GM19452 (cell line): Measurements from ENCODE around the gene LGR4.
"Not testable (repeated sequence)": the region's sequence is repeated elsewhere in the genome, so short reads cannot be mapped to it uniquely, and the experiment has no call there.

ENCODE experiments used
- ATAC-seq: cut with Tn5 transposase; IDR thresholded peaks from one replicate; pipeline ENCODE4 v1.9.1; 2021; ENCODE audit not compliant: unreplicated experiment

Gene LGR4

GRCh38 chr11:27460158-27460978 lies 12.2 kb downstream of the LGR4 start:
- ATAC-seq: no peak

- no peak for ATAC-seq
Measured at GRCh38 chr11:27459191-27459590, 13.4 kb downstream of the LGR4 start.

GRCh38 chr11:27458182-27458581 lies 14.4 kb downstream of the LGR4 start:
- ATAC-seq: no peak

GRCh38 chr11:27456795-27457329 lies 15.7 kb downstream of the LGR4 start:
- no peak for ATAC-seq

GRCh38 chr11:27456140-27456794 lies 16.3 kb downstream of the LGR4 start:
- ATAC-seq: no peak

- no peak for ATAC-seq
Measured at GRCh38 chr11:27455667-27456066, 16.9 kb downstream of the LGR4 start.

- no peak for ATAC-seq
Measured at GRCh38 chr11:27453701-27454100, 18.9 kb downstream of the LGR4 start.

GRCh38 chr11:27452147-27452546 lies 20.4 kb downstream of the LGR4 start:
- ATAC-seq: no peak

GRCh38 chr11:27451244-27451965 lies 21.2 kb downstream of the LGR4 start:
- ATAC-seq: no peak

- not testable (repeated sequence) for ATAC-seq
Measured at GRCh38 chr11:27448184-27448540, 24.4 kb downstream of the LGR4 start.

- no peak for ATAC-seq
Measured at GRCh38 chr11:27447288-27448183, 25.1 kb downstream of the LGR4 start.

- no peak for ATAC-seq
Measured at GRCh38 chr11:27445625-27446024, 27.0 kb downstream of the LGR4 start.

GRCh38 chr11:27444801-27445215 lies 27.8 kb downstream of the LGR4 start:
- no peak for ATAC-seq

- no peak for ATAC-seq
Measured at GRCh38 chr11:27443746-27444507, 28.7 kb downstream of the LGR4 start.

- no peak for ATAC-seq
Measured at GRCh38 chr11:27443227-27443626, 29.4 kb downstream of the LGR4 start.

GRCh38 chr11:27440090-27440489 lies 32.5 kb downstream of the LGR4 start:
- no peak for ATAC-seq

- ATAC-seq: no peak
Measured at GRCh38 chr11:27438595-27438981, 34.0 kb downstream of the LGR4 start.

- ATAC-seq: no peak
Measured at GRCh38 chr11:27437829-27438594, 34.6 kb downstream of the LGR4 start.

- ATAC-seq: no peak
Measured at GRCh38 chr11:27436916-27437315, 35.7 kb downstream of the LGR4 start.
